Gastroesophageal sphincter (tissue), 4 donors: ENCODE results near the gene CTPS2. TPM values are rescaled to one million over a fixed set of nuclear protein-coding genes. Genes with fewer than 3 reads are reported as not detected.

ENCODE experiments used
- ATAC-seq: fragments of 150-250 bp; one replicate; pipeline ENCODE4 v1.9.1; 2016; ENCODE audit warnings: mild to moderate bottlenecking, moderate library complexity
- H3K27ac ChIP-seq, 4 donors: fragments of 200-600 bp; sonication (generic) in 3 of 4; 1 replicate in 3 of 4; 2 replicates in 1 of 4; pipeline ENCODE4 v1.5.1; 2016 to 2019
- H3K27me3 ChIP-seq: fragments of 200-600 bp; sonication (generic); one replicate; pipeline ENCODE4 v1.5.1; 2019
- H3K36me3 ChIP-seq, 2 donors: fragments of 200-600 bp; sonication (generic); one replicate each; pipeline ENCODE4 v1.5.1; 2019; ENCODE audit warnings: control low read depth in 1 of 2
- H3K4me1 ChIP-seq, 3 donors: fragments of 200-600 bp; sonication (generic); 1 replicate in 2 of 3; 2 replicates in 1 of 3; pipeline ENCODE4 v1.5.1; 2016 to 2019; ENCODE audit warnings: control low read depth in 2 of 3
- H3K4me3 ChIP-seq, 2 donors: fragments of 200-600 bp; sonication (generic); one replicate each; pipeline ENCODE4 v1.5.1; 2019; ENCODE audit warnings: mild to moderate bottlenecking in 1 of 2, moderate library complexity in 1 of 2
- H3K9me3 ChIP-seq, 3 donors: fragments of 200-600 bp; sonication (generic); one replicate each; pipeline ENCODE4 v1.5.1; 2017 to 2019; ENCODE audit warnings: control low read depth in 2 of 3
- CTCF ChIP-seq, 4 experiments: fragments of 200-600 bp in 2 of 4; fragments of 450-650 bp in 2 of 4; sonication (generic) in 1 of 4; IDR thresholded peaks; one replicate each; pipeline ENCODE4 v1.5.1; 2017 to 2019; ENCODE audit warnings: antibody characterized with exemption in 4 of 4, mild to moderate bottlenecking in 2 of 4, moderate library complexity in 2 of 4
- EP300 ChIP-seq: sonication (generic); formaldehyde crosslinking; IDR thresholded peaks from one replicate; pipeline ENCODE4 v1.6.1; 2017; ENCODE audit warnings: antibody characterized with exemption, mild to moderate bottlenecking
- POLR2A ChIP-seq, 2 donors: fragments of 450-650 bp; IDR thresholded peaks; one replicate each; pipeline ENCODE4 v1.6.1; 2017; ENCODE audit warnings: antibody characterized with exemption in 2 of 2, mild to moderate bottlenecking in 2 of 2, moderate library complexity in 1 of 2
- POLR2AphosphoS5 ChIP-seq: sonication (generic); formaldehyde crosslinking; IDR thresholded peaks from one replicate; pipeline ENCODE4 v1.6.1; 2017; ENCODE audit warnings: antibody characterized with exemption
- WGBS, 2 donors: methylation state at CpG; one replicate each; pipeline ENCODE4 v1.1.5; 2018; ENCODE audit warnings: low coverage in 1 of 2; 5-methylcytosine and 5-hydroxymethylcytosine counted together
- total RNA-seq, 4 donors: library from RNA; depleted of rRNA; stranded (reverse); fragments of >200 nt; gene quantifications; one replicate each; pipeline ENCODE4 v1.1.0, GENCODE V29; 2016

CTPS2 gene
- total RNA-seq, 4 donors from 2014 or later: 12.1 to 20.5 (median 14.0) TPM

GRCh38 chrX:16560173-16560572, 152.3 kb downstream of the CTPS2 start:
- no peaks in the 10 kb centered on the region for H3K27me3 ChIP-seq
- WGBS, 2 donors: 100% methylated on average over 4 of the region's 4 CpGs; no CpG with 5 or more reads in 1 of the 2 donors
- no peaks in the 10 kb centered on the region for H3K36me3 ChIP-seq
- no peaks in the 10 kb centered on the region for H3K4me1 ChIP-seq
- H3K27ac ChIP-seq: no peak overlapping the region
- no peak for ATAC-seq
- no peaks in the 10 kb centered on the region for H3K9me3 ChIP-seq
- TF ChIP-seq EP300: no peak
- TF ChIP-seq CTCF (IDR thresholded peaks at IDR 0.05): no peak
- TF ChIP-seq POLR2AphosphoS5: no peak
- no peak for TF ChIP-seq POLR2A (IDR thresholded peaks at IDR 0.05)
- H3K4me3 ChIP-seq: no peak overlapping the region

GRCh38 chrX:16559206-16559619, 153.3 kb downstream of the CTPS2 start:
- Histone ChIP-seq H3K36me3 (no peaks in the 10 kb centered on the region), H3K9me3 (no peaks in the 10 kb centered on the region), H3K27me3 (no peaks in the 10 kb centered on the region), H3K4me3 (no peak overlapping the region), H3K27ac (no peak overlapping the region), H3K4me1 (no peaks in the 10 kb centered on the region)
- 40 to 89% methylated on average over 1 of the region's 1 CpG for WGBS, 2 donors
- no peak for ATAC-seq
- TF ChIP-seq POLR2AphosphoS5: no peak
- TF ChIP-seq EP300: no peak
- TF ChIP-seq CTCF (IDR thresholded peaks at IDR 0.05): no peak
- TF ChIP-seq POLR2A (IDR thresholded peaks at IDR 0.05): no peak

- no peak for ATAC-seq
- no peak overlapping the region for H3K4me3 ChIP-seq
- H3K27me3 ChIP-seq: no peaks in the 10 kb centered on the region
- no peaks in the 10 kb centered on the region for H3K36me3 ChIP-seq
- TF ChIP-seq EP300 (no peak), POLR2AphosphoS5 (no peak), CTCF (IDR thresholded peaks at IDR 0.05) (no peak), POLR2A (IDR thresholded peaks at IDR 0.05) (no peak)
- H3K9me3 ChIP-seq: no peaks in the 10 kb centered on the region
- H3K4me1 ChIP-seq: no peaks in the 10 kb centered on the region
- WGBS, 2 donors: 63 to 87% methylated on average over 5 to 6 of the region's 6 CpGs
- H3K27ac ChIP-seq: no peak overlapping the region
These were observed 154.0 kb downstream of the CTPS2 start for GRCh38 chrX:16558489-16558888.

GRCh38 chrX:16552546-16552945, 159.9 kb downstream of the CTPS2 start:
- Histone ChIP-seq H3K9me3 (no peaks in the 10 kb centered on the region), H3K27me3 (no peaks in the 10 kb centered on the region), H3K36me3 (no peaks in the 10 kb centered on the region), H3K4me3 (no peak overlapping the region), H3K27ac (no peak overlapping the region), H3K4me1 (no peaks in the 10 kb centered on the region)
- no peak for TF ChIP-seq POLR2AphosphoS5
- TF ChIP-seq POLR2A (IDR thresholded peaks at IDR 0.05): no peak
- TF ChIP-seq EP300: no peak
- no peak for TF ChIP-seq CTCF (IDR thresholded peaks at IDR 0.05)
- WGBS, 2 donors: 77 to 100% methylated on average over 2 to 3 of the region's 3 CpGs
- no peak for ATAC-seq

- H3K4me1 ChIP-seq: no peaks in the 10 kb centered on the region
- H3K36me3 ChIP-seq: no peaks in the 10 kb centered on the region
- H3K9me3 ChIP-seq: no peaks in the 10 kb centered on the region
- no peak overlapping the region for H3K27ac ChIP-seq
- no peak for TF ChIP-seq EP300
- no peak for TF ChIP-seq POLR2AphosphoS5
- TF ChIP-seq CTCF (IDR thresholded peaks at IDR 0.05): no peak
- no peak for TF ChIP-seq POLR2A (IDR thresholded peaks at IDR 0.05)
- WGBS, 2 donors: 67% methylated on average over 1 of the region's 1 CpG; no CpG with 5 or more reads in 1 of the 2 donors
- ATAC-seq: no peak
- H3K27me3 ChIP-seq: no peaks in the 10 kb centered on the region
- H3K4me3 ChIP-seq: no peak overlapping the region
These were observed 164.8 kb downstream of the CTPS2 start for GRCh38 chrX:16547644-16548043.
